ENCODE measurements around the gene CCL22. TPM values are rescaled to one million over a fixed set of nuclear protein-coding genes. Genes with fewer than 3 reads are reported as not detected.

The CCL22 gene
- total and polyA plus RNA-seq, 4 donors, result 0.08 to 0.29 (median 0.24) TPM; not detected in 1

DNA sequence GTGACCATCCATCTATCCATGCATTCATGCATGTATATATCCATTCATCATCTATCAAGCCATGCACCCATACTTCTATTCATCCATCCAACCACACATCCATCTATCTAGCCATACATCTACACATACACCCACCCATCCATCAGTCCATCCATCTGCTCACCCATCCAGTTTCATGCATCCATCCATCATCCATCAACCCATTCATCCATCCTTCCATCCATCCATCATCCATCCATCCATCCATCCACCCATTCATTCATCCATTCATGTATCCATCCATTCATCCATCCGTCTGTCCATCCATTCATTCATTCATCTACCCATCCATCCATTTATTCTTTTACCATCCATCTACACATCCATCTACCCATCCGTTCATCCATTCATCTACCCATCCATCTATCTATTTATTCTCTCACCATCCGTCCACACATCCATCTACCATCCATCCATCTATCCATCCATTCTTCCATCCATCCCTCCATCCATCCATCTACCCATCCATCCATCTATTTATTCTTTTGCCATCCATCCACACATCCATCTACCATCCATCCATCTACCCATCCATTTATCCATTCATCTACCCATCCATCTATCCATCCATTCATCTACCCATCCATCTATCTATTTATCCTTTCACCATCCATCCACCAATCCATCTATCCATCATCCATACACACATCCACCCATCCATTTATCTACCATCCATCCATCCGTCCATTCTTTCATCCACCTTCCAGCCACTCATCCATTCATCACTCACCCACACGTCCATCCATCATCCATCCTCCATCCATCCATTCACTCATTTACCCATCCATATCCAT lies 49.2 kb downstream of the CCL22 start:
- Histone ChIP-seq H3K27me3 (ENCODE audit: control insufficient read depth in 1 of 2, insufficient read depth in 2 of 2, low read length in 1 of 2) (no peaks in the 10 kb centered on the region), H3K4me3 (ENCODE audit: low read length in 2 of 2) (no peak overlapping the region), H3K27ac (ENCODE audit: low read depth in 1 of 2, low read length in 2 of 2) (no peak overlapping the region), H3K9me3 (ENCODE audit: control insufficient read depth, low read length) (no peaks in the 10 kb centered on the region), H3K36me3 (ENCODE audit: control insufficient read depth in 1 of 2, insufficient read depth in 2 of 2, low read length in 1 of 2) (no peaks in the 10 kb centered on the region), H3K4me1 (ENCODE audit: control insufficient read depth in 1 of 2, insufficient read depth in 2 of 2, low read length in 2 of 2) (no peaks in the 10 kb centered on the region)
- no peak for ATAC-seq (ENCODE audit: low FRiP score)
- WGBS, 2 donors, result 91 to 93% methylated on average over 5 of the region's 5 CpGs
- intact Hi-C loops (cut with DNase I), result no loop called here
- DNase-seq, result no peak

DNA sequence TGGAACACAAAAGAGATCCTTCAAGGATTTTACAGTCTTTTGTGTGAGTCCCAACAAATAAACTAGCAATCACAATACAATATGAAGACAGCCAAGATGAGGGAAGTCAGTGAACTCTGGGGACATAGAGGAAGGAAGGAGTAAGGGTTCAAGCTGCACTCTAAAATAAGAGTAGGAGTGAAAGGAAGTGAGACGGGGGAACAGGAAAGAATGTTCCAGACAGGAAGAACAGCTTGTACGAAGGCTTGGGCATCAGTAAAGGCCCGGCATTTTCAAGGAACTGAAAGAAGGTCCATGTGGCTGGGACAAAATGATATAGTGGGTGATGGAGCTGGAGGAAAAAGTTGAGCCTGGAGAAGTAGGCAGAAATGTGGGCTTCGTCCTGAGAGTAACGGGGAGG lies 50.5 kb downstream of the CCL22 start:
- H3K9me3 ChIP-seq (ENCODE audit: control insufficient read depth, low read length), result no peaks in the 10 kb centered on the region
- WGBS, 2 donors, result 81 to 90% methylated on average over 5 of the region's 5 CpGs

DNA sequence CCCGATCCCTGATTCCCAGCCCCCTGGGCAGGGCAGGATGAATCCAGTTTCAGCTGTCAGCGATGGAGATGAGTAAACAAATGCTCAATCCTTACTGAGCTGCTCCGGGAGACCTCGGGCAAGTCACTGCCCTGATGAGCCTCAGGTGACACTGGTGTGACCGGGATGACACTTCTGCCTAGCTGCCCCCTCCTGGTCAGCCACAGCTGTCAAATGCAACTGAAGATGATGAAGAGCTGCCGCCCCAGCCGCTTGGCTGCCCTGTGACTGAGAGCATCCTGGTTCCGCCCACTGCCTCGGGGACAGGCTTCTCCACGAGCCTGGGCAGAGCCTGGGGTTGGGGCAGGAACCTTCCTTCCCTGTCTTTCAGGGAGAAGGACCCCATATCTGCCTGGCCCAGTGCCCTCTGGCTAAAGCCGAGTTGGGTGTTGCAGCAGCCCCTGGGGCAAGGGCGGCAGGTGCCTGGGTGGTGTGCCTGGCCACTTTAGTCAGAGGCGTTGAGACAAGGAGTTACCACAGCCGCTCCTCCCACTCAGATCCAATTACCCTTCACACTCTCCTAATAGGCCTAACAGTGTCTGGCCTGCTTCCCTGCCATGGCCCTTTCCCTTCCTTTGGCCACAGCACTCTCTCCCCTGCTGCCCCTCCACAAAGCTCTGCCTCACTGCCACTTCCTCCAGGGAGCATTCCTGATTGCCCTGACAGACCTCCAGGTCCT lies 51.4 kb downstream of the CCL22 start:
- no peaks in the 10 kb centered on the region for H3K36me3 ChIP-seq (ENCODE audit: control insufficient read depth in 1 of 2, insufficient read depth in 2 of 2, low read length in 1 of 2)
- intact Hi-C loops (cut with DNase I), result loop anchor here (5.0 to 10.0 kb wide), 2 partner anchors 33 to 325 kb away; no protein-coding TSS in a partner anchor
- H3K27ac ChIP-seq (ENCODE audit: low read depth in 1 of 2, low read length in 2 of 2), result no peak overlapping the region
- no peaks in the 10 kb centered on the region for H3K4me1 ChIP-seq (ENCODE audit: control insufficient read depth in 1 of 2, insufficient read depth in 2 of 2, low read length in 2 of 2)
- DNase-seq (no peak), ATAC-seq (ENCODE audit: low FRiP score) (no peak)
- no peaks in the 10 kb centered on the region for H3K9me3 ChIP-seq (ENCODE audit: control insufficient read depth, low read length)
- H3K4me3 ChIP-seq (ENCODE audit: low read length in 2 of 2), result no peak overlapping the region
- WGBS, 2 donors, result 73 to 77% methylated on average over 13 to 14 of the region's 14 CpGs
- no peaks in the 10 kb centered on the region for H3K27me3 ChIP-seq (ENCODE audit: control insufficient read depth in 1 of 2, insufficient read depth in 2 of 2, low read length in 1 of 2)

More for the DNA sequence above, 50.5 kb downstream of the CCL22 start:
- no peaks in the 10 kb centered on the region for H3K27me3 ChIP-seq (ENCODE audit: control insufficient read depth in 1 of 2, insufficient read depth in 2 of 2, low read length in 1 of 2)
- no peak overlapping the region for H3K27ac ChIP-seq (ENCODE audit: low read depth in 1 of 2, low read length in 2 of 2)
- intact Hi-C loops (cut with DNase I), result no loop called here
- H3K4me1 ChIP-seq (ENCODE audit: control insufficient read depth in 1 of 2, insufficient read depth in 2 of 2, low read length in 2 of 2), result no peaks in the 10 kb centered on the region
- H3K4me3 ChIP-seq (ENCODE audit: low read length in 2 of 2), result no peak overlapping the region
- DNase-seq (no peak), ATAC-seq (ENCODE audit: low FRiP score) (no peak)
- H3K36me3 ChIP-seq (ENCODE audit: control insufficient read depth in 1 of 2, insufficient read depth in 2 of 2, low read length in 1 of 2), result no peaks in the 10 kb centered on the region

DNA sequence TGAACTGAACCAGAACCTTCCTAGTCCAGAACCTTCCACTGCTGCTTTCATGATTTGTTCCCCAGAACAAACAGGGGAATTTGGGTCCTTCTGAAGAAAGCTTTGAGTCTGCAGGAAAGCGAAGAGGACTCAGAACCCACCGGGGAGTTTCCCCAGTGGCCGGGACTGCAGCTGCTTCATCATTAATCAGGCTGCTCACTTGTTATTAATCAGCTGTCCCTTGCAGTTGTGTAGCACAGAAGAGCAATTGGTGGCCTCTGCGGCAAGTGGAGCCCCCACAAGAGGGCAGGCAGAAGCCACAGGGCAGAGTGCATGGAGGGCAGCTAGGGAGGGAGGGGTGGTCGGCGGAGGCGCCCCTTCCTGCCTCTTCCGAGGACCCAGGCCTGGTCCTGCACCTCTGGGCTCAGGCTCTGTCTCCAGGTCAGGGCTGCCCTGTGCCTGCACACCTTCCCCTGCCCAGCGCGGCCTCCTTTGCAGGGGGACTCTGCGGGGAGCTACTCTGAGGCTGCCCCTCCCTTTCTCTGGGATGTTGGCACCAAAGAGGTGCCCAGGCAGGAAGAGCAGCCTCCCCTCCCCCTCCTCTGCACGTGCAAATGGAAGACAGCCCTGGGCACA lies 52.9 kb downstream of the CCL22 start:
- no peaks in the 10 kb centered on the region for H3K9me3 ChIP-seq (ENCODE audit: control insufficient read depth, low read length)
- H3K36me3 ChIP-seq (ENCODE audit: control insufficient read depth in 1 of 2, insufficient read depth in 2 of 2, low read length in 1 of 2), result no peaks in the 10 kb centered on the region
- H3K27ac ChIP-seq (ENCODE audit: low read depth in 1 of 2, low read length in 2 of 2), result no peak overlapping the region
- no peak overlapping the region for H3K4me3 ChIP-seq (ENCODE audit: low read length in 2 of 2)
- no peaks in the 10 kb centered on the region for H3K27me3 ChIP-seq (ENCODE audit: control insufficient read depth in 1 of 2, insufficient read depth in 2 of 2, low read length in 1 of 2)
- no peaks in the 10 kb centered on the region for H3K4me1 ChIP-seq (ENCODE audit: control insufficient read depth in 1 of 2, insufficient read depth in 2 of 2, low read length in 2 of 2)
- ATAC-seq (ENCODE audit: low FRiP score) (no peak), DNase-seq (no peak)
- WGBS, 2 donors, result 80 to 82% methylated on average over 12 of the region's 12 CpGs
- intact Hi-C loops (cut with DNase I), result loop anchor here (5.0 to 10.0 kb wide), 2 partner anchors 34 to 327 kb away; no protein-coding TSS in a partner anchor

DNA sequence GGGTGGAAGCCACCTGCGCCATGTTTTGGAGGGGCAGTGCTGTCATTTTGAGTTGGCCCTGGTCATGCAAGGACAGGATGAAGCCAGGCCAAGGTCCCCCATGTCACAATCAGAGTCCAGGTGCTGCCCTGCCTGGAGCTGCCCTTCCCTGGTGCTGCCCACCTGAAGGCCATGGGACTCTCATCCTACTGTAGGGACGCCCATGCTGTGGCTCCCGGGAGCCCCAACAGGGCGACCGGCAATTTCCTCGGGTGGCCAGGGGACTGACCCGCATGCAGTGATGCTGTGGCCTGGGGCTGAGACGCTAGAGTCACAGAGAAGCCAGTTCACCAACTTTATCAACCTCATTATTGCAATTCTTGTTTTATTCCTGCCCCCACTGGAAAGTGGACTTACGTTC lies 54.0 kb downstream of the CCL22 start:
- Histone ChIP-seq H3K27me3 (ENCODE audit: control insufficient read depth in 1 of 2, insufficient read depth in 2 of 2, low read length in 1 of 2) (no peaks in the 10 kb centered on the region), H3K27ac (ENCODE audit: low read depth in 1 of 2, low read length in 2 of 2) (no peak overlapping the region), H3K36me3 (ENCODE audit: control insufficient read depth in 1 of 2, insufficient read depth in 2 of 2, low read length in 1 of 2) (no peaks in the 10 kb centered on the region), H3K4me3 (ENCODE audit: low read length in 2 of 2) (no peak overlapping the region), H3K4me1 (ENCODE audit: control insufficient read depth in 1 of 2, insufficient read depth in 2 of 2, low read length in 2 of 2) (no peaks in the 10 kb centered on the region), H3K9me3 (ENCODE audit: control insufficient read depth, low read length) (no peaks in the 10 kb centered on the region)
- 94% methylated on average over 9 of the region's 9 CpGs for whole genome bisulfite sequencing, 2 donors
- intact Hi-C loops (cut with DNase I), result loop anchor here (5.0 to 10.0 kb wide), 2 partner anchors 35 to 328 kb away; no protein-coding TSS in a partner anchor
- no peak for ATAC-seq (ENCODE audit: low FRiP score)
- DNase-seq, result no peak

DNA sequence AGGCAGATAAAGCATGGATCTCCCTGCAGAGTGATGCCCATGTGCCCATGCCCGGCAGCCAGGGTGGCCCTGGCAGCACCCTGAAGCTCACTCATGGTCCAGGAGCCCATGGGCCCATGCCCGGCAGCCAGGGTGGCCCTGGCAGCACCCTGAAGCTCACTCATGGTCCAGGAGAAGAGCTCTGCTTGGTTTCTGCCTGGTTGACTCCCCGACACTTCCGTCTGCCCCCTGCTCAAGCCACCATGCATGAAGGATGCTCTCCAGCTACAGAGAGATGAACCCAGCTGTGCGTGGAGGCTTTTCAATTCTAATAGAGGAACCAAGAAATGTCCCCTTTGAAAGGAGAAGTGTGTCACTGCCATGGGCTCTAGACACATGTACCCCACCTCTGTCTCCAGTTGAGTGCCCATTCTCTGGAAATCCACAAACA lies 54.7 kb downstream of the CCL22 start:
- ATAC-seq (ENCODE audit: low FRiP score) (no peak), DNase-seq (no peak)
- 87 to 88% methylated on average over 5 of the region's 5 CpGs for WGBS, 2 donors
- H3K4me3 ChIP-seq (ENCODE audit: low read length in 2 of 2), result no peak overlapping the region
- H3K9me3 ChIP-seq (ENCODE audit: control insufficient read depth, low read length), result no peaks in the 10 kb centered on the region
- H3K27ac ChIP-seq (ENCODE audit: low read depth in 1 of 2, low read length in 2 of 2), result no peak overlapping the region
- intact Hi-C loops (cut with DNase I), result loop anchor here (5.0 to 10.0 kb wide), 2 partner anchors 36 to 329 kb away; no protein-coding TSS in a partner anchor
- H3K4me1 ChIP-seq (ENCODE audit: control insufficient read depth in 1 of 2, insufficient read depth in 2 of 2, low read length in 2 of 2), result no peaks in the 10 kb centered on the region
- H3K36me3 ChIP-seq (ENCODE audit: control insufficient read depth in 1 of 2, insufficient read depth in 2 of 2, low read length in 1 of 2), result no peaks in the 10 kb centered on the region
- no peaks in the 10 kb centered on the region for H3K27me3 ChIP-seq (ENCODE audit: control insufficient read depth in 1 of 2, insufficient read depth in 2 of 2, low read length in 1 of 2)

DNA sequence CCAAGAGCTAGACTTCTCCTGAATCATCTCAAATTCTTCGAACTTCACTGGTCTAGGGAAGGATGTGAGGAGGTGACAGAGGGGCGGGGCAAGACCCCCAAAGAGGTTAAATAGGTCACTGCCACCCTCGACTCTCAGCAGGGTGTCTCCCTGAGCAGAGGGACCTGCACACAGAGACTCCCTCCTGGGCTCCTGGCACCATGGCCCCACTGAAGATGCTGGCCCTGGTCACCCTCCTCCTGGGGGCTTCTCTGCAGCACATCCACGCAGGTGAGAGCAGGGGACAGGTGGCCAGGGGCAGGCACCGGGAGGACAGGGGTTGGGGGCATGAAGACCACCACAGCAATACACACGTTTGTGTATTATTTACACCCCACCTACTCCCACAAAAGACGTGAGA lies 55.1 kb downstream of the CCL22 start:
- no peaks in the 10 kb centered on the region for H3K9me3 ChIP-seq (ENCODE audit: control insufficient read depth, low read length)
- no peaks in the 10 kb centered on the region for H3K27me3 ChIP-seq (ENCODE audit: control insufficient read depth in 1 of 2, insufficient read depth in 2 of 2, low read length in 1 of 2)
- H3K36me3 ChIP-seq (ENCODE audit: control insufficient read depth in 1 of 2, insufficient read depth in 2 of 2, low read length in 1 of 2), result no peaks in the 10 kb centered on the region
- DNase-seq (no peak), ATAC-seq (ENCODE audit: low FRiP score) (no peak)
- H3K27ac ChIP-seq (ENCODE audit: low read depth in 1 of 2, low read length in 2 of 2), result no peak overlapping the region
- H3K4me1 ChIP-seq (ENCODE audit: control insufficient read depth in 1 of 2, insufficient read depth in 2 of 2, low read length in 2 of 2), result no peaks in the 10 kb centered on the region
- WGBS, 2 donors, result 71 to 81% methylated on average over 7 of the region's 7 CpGs
- no peak overlapping the region for H3K4me3 ChIP-seq (ENCODE audit: low read length in 2 of 2)
- intact Hi-C loops (cut with DNase I), result loop anchor here (5.0 to 10.0 kb wide), 2 partner anchors 36 to 329 kb away; no protein-coding TSS in a partner anchor

Measured in aorta (tissue), 5 donors.